Non-pigmented ciliary epithelial cell (primary cell): ENCODE measurements around the gene EFCAB14.
"Not testable (repeated sequence)": the region's sequence is repeated elsewhere in the genome, so short reads cannot be mapped to it uniquely, and the experiment has no call there.

Source experiments
- DNase-seq: peaks from one replicate; pipeline ENCODE4 v3.0.0-alpha.2; 2010; ENCODE audit warnings: low read depth

EFCAB14 gene

GRCh38 chr1:46721686-46722205, 2.8 kb upstream of the EFCAB14 start:
- DNase-seq, result no peak

- DNase-seq, result no peak
These were observed 2.3 kb upstream of the EFCAB14 start for GRCh38 chr1:46721204-46721603.

- not testable (repeated sequence) for DNase-seq
These were observed 1.4 kb upstream of the EFCAB14 start for GRCh38 chr1:46720319-46720718.

- no peak for DNase-seq
These were observed 775 bp upstream of the EFCAB14 start for GRCh38 chr1:46719689-46720088.

GRCh38 chr1:46718340-46718726, 581 bp downstream of the EFCAB14 start:
- DNase-seq, result no peak

GRCh38 chr1:46717654-46718053, 1.3 kb downstream of the EFCAB14 start:
- DNase-seq, result no peak

- no peak for DNase-seq
These were observed 3.9 kb downstream of the EFCAB14 start for GRCh38 chr1:46714976-46715375.

GRCh38 chr1:46708121-46708520, 10.8 kb downstream of the EFCAB14 start:
- DNase-seq, result no peak

GRCh38 chr1:46705408-46705807, 13.5 kb downstream of the EFCAB14 start:
- no peak for DNase-seq

- no peak for DNase-seq
These were observed 14.8 kb downstream of the EFCAB14 start for GRCh38 chr1:46703927-46704641.

GRCh38 chr1:46699666-46700065, 19.2 kb downstream of the EFCAB14 start:
- no peak for DNase-seq

GRCh38 chr1:46697053-46697452, 21.9 kb downstream of the EFCAB14 start:
- no peak for DNase-seq

GRCh38 chr1:46694676-46695075, 24.2 kb downstream of the EFCAB14 start:
- DNase-seq, result not testable (repeated sequence)

GRCh38 chr1:46692811-46693770, 25.8 kb downstream of the EFCAB14 start:
- no peak for DNase-seq

- DNase-seq, result no peak
These were observed 26.7 kb downstream of the EFCAB14 start for GRCh38 chr1:46691997-46692790.

- DNase-seq, result no peak
These were observed 27.9 kb downstream of the EFCAB14 start for GRCh38 chr1:46690931-46691421.

- DNase-seq, result no peak
These were observed 29.0 kb downstream of the EFCAB14 start for GRCh38 chr1:46689897-46690296.

GRCh38 chr1:46689356-46689755, 29.6 kb downstream of the EFCAB14 start:
- no peak for DNase-seq

GRCh38 chr1:46687921-46688509, 30.9 kb downstream of the EFCAB14 start:
- no peak for DNase-seq

- no peak for DNase-seq
These were observed 31.7 kb downstream of the EFCAB14 start for GRCh38 chr1:46687093-46687659.

- DNase-seq, result no peak
These were observed 32.7 kb downstream of the EFCAB14 start for GRCh38 chr1:46686255-46686654.
